Measurements from ENCODE around the gene MAGI1. TPM values are rescaled to one million over a fixed set of nuclear protein-coding genes. Genes with fewer than 3 reads are reported as not detected.

MAGI1 gene
- total and polyA plus RNA-seq, 7 experiments from 2014 or later = 0.39 TPM; not detected in 6

- CTCF ChIA-PET = no interaction called here
These were observed 159.9 kb downstream of the MAGI1 start for GRCh38 chr3:65878831-65879230.

GRCh38 chr3:65877160-65877559 lies 161.6 kb downstream of the MAGI1 start:
- intact Hi-C loops (cut with micrococcal nuclease) = no loop called here
- Mint-ChIP-seq H3K4me1 (no peaks in the 10 kb centered on the region), H3K4me3 (no peak overlapping the region), H3K27me3 (peaks cover 0 to 4% (median 0%) of the 10 kb centered on the region in 5 donors), H3K27ac (no peak overlapping the region), H3K36me3 (no peaks in the 10 kb centered on the region), H3K9me3 (peaks cover 0 to 4% (median under 1%) of the 10 kb centered on the region in 11 donors)
- no peak for ATAC-seq
- Histone ChIP-seq H3K9me3 (ENCODE audit: control insufficient read depth in 2 of 3, low read length in 3 of 3) (no peaks in the 10 kb centered on the region), H3K4me3 (ENCODE audit: low read length) (no peak overlapping the region), H3K27ac (ENCODE audit: low read depth, low read length) (no peak overlapping the region), H3K4me1 (ENCODE audit: control insufficient read depth in 2 of 2, insufficient read depth in 2 of 2, low read length in 2 of 2) (no peaks in the 10 kb centered on the region), H3K27me3 (ENCODE audit: control insufficient read depth in 2 of 2, insufficient read depth in 2 of 2, low read length in 2 of 2) (no peaks in the 10 kb centered on the region), H3K36me3 (ENCODE audit: control insufficient read depth in 2 of 3, insufficient read depth in 3 of 3, low read length in 3 of 3) (no peaks in the 10 kb centered on the region)
- ChIA-PET CTCF (no interaction called here), POLR2A (no interaction called here)
- DNase-seq = no peak

More at GRCh38 chr3:65878831-65879230, 159.9 kb downstream of the MAGI1 start:
- DNase-seq (no peak), ATAC-seq (no peak)
- no peaks in the 10 kb centered on the region for H3K9me3 ChIP-seq (ENCODE audit: control insufficient read depth in 2 of 3, low read length in 3 of 3)
- Mint-ChIP-seq H3K9me3 (peaks cover 0 to 4% (median 2%) of the 10 kb centered on the region in 11 donors), H3K27ac (no peak overlapping the region), H3K4me1 (no peaks in the 10 kb centered on the region), H3K36me3 (no peaks in the 10 kb centered on the region), H3K27me3 (peaks cover 0 to 4% (median 0%) of the 10 kb centered on the region in 5 donors), H3K4me3 (no peak overlapping the region)
- intact Hi-C loops (cut with micrococcal nuclease) = no loop called here
- no peaks in the 10 kb centered on the region for H3K4me1 ChIP-seq (ENCODE audit: control insufficient read depth in 2 of 2, insufficient read depth in 2 of 2, low read length in 2 of 2)
- POLR2A ChIA-PET = no interaction called here
- no peaks in the 10 kb centered on the region for H3K36me3 ChIP-seq (ENCODE audit: control insufficient read depth in 2 of 3, insufficient read depth in 3 of 3, low read length in 3 of 3)
- no peak overlapping the region for H3K4me3 ChIP-seq (ENCODE audit: low read length)
- no peaks in the 10 kb centered on the region for H3K27me3 ChIP-seq (ENCODE audit: control insufficient read depth in 2 of 2, insufficient read depth in 2 of 2, low read length in 2 of 2)
- H3K27ac ChIP-seq (ENCODE audit: low read depth, low read length) = no peak overlapping the region

GRCh38 chr3:65876028-65876420 lies 162.7 kb downstream of the MAGI1 start:
- H3K27me3 Mint-ChIP-seq = peaks cover 0 to 4% (median 0%) of the 10 kb centered on the region in 5 donors

GRCh38 chr3:65875393-65876027 lies 163.2 kb downstream of the MAGI1 start:
- peaks cover 0 to 7% (median 0%) of the 10 kb centered on the region in 11 donors for H3K9me3 Mint-ChIP-seq
- H3K27ac ChIP-seq (ENCODE audit: low read depth, low read length) = no peak overlapping the region
- no peak for ATAC-seq

More at GRCh38 chr3:65876028-65876420, 162.7 kb downstream of the MAGI1 start:
- H3K27ac Mint-ChIP-seq = no peak overlapping the region
- no peaks in the 10 kb centered on the region for H3K36me3 Mint-ChIP-seq
- no peak for ATAC-seq
- ChIA-PET POLR2A (no interaction called here), CTCF (no interaction called here)
- H3K27ac ChIP-seq (ENCODE audit: low read depth, low read length) = no peak overlapping the region
- peaks cover 0 to 7% (median 0%) of the 10 kb centered on the region in 11 donors for H3K9me3 Mint-ChIP-seq
- no peaks in the 10 kb centered on the region for H3K27me3 ChIP-seq (ENCODE audit: control insufficient read depth in 2 of 2, insufficient read depth in 2 of 2, low read length in 2 of 2)
- H3K4me3 Mint-ChIP-seq = no peak overlapping the region
- H3K4me1 Mint-ChIP-seq = no peaks in the 10 kb centered on the region
- no peaks in the 10 kb centered on the region for H3K4me1 ChIP-seq (ENCODE audit: control insufficient read depth in 2 of 2, insufficient read depth in 2 of 2, low read length in 2 of 2)
- intact Hi-C loops (cut with micrococcal nuclease) = no loop called here
- no peak for DNase-seq
- no peaks in the 10 kb centered on the region for H3K9me3 ChIP-seq (ENCODE audit: control insufficient read depth in 2 of 3, low read length in 3 of 3)
- no peaks in the 10 kb centered on the region for H3K36me3 ChIP-seq (ENCODE audit: control insufficient read depth in 2 of 3, insufficient read depth in 3 of 3, low read length in 3 of 3)
- no peak overlapping the region for H3K4me3 ChIP-seq (ENCODE audit: low read length)

GRCh38 chr3:65873869-65874268 lies 164.8 kb downstream of the MAGI1 start:
- intact Hi-C loops (cut with micrococcal nuclease) = no loop called here
- Histone ChIP-seq H3K27ac (ENCODE audit: low read depth, low read length) (no peak overlapping the region), H3K36me3 (ENCODE audit: control insufficient read depth in 2 of 3, insufficient read depth in 3 of 3, low read length in 3 of 3) (no peaks in the 10 kb centered on the region), H3K4me3 (ENCODE audit: low read length) (no peak overlapping the region), H3K27me3 (ENCODE audit: control insufficient read depth in 2 of 2, insufficient read depth in 2 of 2, low read length in 2 of 2) (no peaks in the 10 kb centered on the region), H3K9me3 (ENCODE audit: control insufficient read depth in 2 of 3, low read length in 3 of 3) (no peaks in the 10 kb centered on the region), H3K4me1 (ENCODE audit: control insufficient read depth in 2 of 2, insufficient read depth in 2 of 2, low read length in 2 of 2) (no peaks in the 10 kb centered on the region)
- Mint-ChIP-seq H3K27me3 (peaks cover 0 to 7% (median 0%) of the 10 kb centered on the region in 5 donors), H3K36me3 (no peaks in the 10 kb centered on the region), H3K4me3 (no peak overlapping the region), H3K27ac (no peak overlapping the region), H3K9me3 (peaks cover 0 to 11% (median 0%) of the 10 kb centered on the region in 11 donors), H3K4me1 (no peaks in the 10 kb centered on the region)
- ATAC-seq = no peak
- DNase-seq = no peak
- ChIA-PET POLR2A (no interaction called here), CTCF (no interaction called here)

More at GRCh38 chr3:65875393-65876027, 163.2 kb downstream of the MAGI1 start:
- Mint-ChIP-seq H3K36me3 (no peaks in the 10 kb centered on the region), H3K27ac (no peak overlapping the region), H3K4me3 (no peak overlapping the region), H3K4me1 (no peaks in the 10 kb centered on the region), H3K27me3 (peaks cover 0 to 4% (median 0%) of the 10 kb centered on the region in 5 donors)
- no peak for DNase-seq
- no peaks in the 10 kb centered on the region for H3K27me3 ChIP-seq (ENCODE audit: control insufficient read depth in 2 of 2, insufficient read depth in 2 of 2, low read length in 2 of 2)
- no peaks in the 10 kb centered on the region for H3K4me1 ChIP-seq (ENCODE audit: control insufficient read depth in 2 of 2, insufficient read depth in 2 of 2, low read length in 2 of 2)
- POLR2A ChIA-PET = no interaction called here
- CTCF ChIA-PET = no interaction called here
- H3K36me3 ChIP-seq (ENCODE audit: control insufficient read depth in 2 of 3, insufficient read depth in 3 of 3, low read length in 3 of 3) = no peaks in the 10 kb centered on the region
- intact Hi-C loops (cut with micrococcal nuclease) = no loop called here
- no peaks in the 10 kb centered on the region for H3K9me3 ChIP-seq (ENCODE audit: control insufficient read depth in 2 of 3, low read length in 3 of 3)
- no peak overlapping the region for H3K4me3 ChIP-seq (ENCODE audit: low read length)

GRCh38 chr3:65873028-65873427 lies 165.7 kb downstream of the MAGI1 start:
- ATAC-seq = no peak
- Mint-ChIP-seq H3K27ac (no peak overlapping the region), H3K27me3 (peaks cover 0 to 7% (median 0%) of the 10 kb centered on the region in 5 donors), H3K4me3 (no peak overlapping the region), H3K4me1 (no peaks in the 10 kb centered on the region), H3K36me3 (no peaks in the 10 kb centered on the region), H3K9me3 (peaks cover 0 to 16% (median 0%) of the 10 kb centered on the region in 11 donors)
- intact Hi-C loops (cut with micrococcal nuclease) = no loop called here
- Histone ChIP-seq H3K9me3 (ENCODE audit: control insufficient read depth in 2 of 3, low read length in 3 of 3) (no peaks in the 10 kb centered on the region), H3K4me1 (ENCODE audit: control insufficient read depth in 2 of 2, insufficient read depth in 2 of 2, low read length in 2 of 2) (no peaks in the 10 kb centered on the region), H3K4me3 (ENCODE audit: low read length) (no peak overlapping the region), H3K27ac (ENCODE audit: low read depth, low read length) (no peak overlapping the region), H3K36me3 (ENCODE audit: control insufficient read depth in 2 of 3, insufficient read depth in 3 of 3, low read length in 3 of 3) (no peaks in the 10 kb centered on the region), H3K27me3 (ENCODE audit: control insufficient read depth in 2 of 2, insufficient read depth in 2 of 2, low read length in 2 of 2) (no peaks in the 10 kb centered on the region)
- POLR2A ChIA-PET = no interaction called here
- DNase-seq = no peak
- CTCF ChIA-PET = no interaction called here

Measured in naive thymus-derived CD4-positive, alpha-beta T cell (primary cell).